Right lobe of liver (tissue), 4 donors: ENCODE results near the gene PDE4C.

Source experiments
- POLR2A ChIP-seq: fragments of 450-650 bp; IDR thresholded peaks from one replicate; pipeline ENCODE4 v1.6.1; 2017; ENCODE audit warnings: antibody characterized with exemption, mild to moderate bottlenecking
- TF ChIP-seq, protein P1 (sequence below), 4 donors: fragments of 200-600 bp in 3 of 4; fragments of 450-650 bp in 1 of 4; IDR thresholded peaks; one replicate each; pipeline versions ENCODE4 v1.5.1 to v1.8.0; 2016 to 2022; ENCODE audit warnings: antibody characterized with exemption in 4 of 4, mild to moderate bottlenecking in 2 of 4
- donor health status: DM: no; HTN: no; CAD: no.
- donor health status: DM: no; HTN: no; CAD: no.
- donor health status: DM: no; HTN: yes; CAD: no.

DNA sequence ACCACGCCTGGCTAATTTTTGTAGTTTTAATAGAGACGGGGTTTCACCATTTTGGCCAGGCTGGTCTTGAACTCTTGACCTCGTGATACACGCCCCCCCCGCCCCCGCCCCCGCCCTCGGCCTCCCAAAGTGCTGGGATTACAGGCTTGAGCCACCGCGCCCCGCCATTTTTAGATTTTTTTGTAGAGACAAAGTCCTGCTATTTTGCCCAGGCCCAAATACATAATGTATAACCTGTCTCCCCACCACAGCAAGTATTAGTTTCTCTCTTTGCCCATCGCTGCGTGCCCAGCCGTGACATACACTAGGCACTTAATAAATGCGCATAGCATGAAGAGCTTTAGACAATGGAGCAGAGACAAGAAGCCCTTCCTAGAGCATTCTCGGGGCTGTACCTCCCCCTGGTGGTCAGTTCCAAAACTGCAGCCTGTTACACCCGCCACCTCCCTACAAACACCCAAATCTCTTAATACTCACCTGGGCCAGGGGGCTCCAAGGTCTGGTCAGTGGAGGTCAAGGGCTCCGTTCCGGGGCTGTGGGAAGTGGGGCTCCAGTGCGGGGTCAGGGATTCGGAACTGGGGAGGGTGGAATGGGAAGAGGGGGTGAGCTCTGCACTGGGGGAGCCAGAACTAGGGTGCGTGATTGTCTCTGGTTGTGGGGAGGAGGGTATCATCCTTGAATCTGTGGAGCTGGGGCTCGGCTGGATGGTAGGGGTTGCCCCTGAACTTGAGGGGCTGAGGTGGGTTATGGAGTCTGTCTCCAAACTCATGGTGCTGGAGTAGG is 25.5 kb upstream of the PDE4C start:
- TF ChIP-seq POLR2A: no peak
- TF ChIP-seq, protein P1, sequence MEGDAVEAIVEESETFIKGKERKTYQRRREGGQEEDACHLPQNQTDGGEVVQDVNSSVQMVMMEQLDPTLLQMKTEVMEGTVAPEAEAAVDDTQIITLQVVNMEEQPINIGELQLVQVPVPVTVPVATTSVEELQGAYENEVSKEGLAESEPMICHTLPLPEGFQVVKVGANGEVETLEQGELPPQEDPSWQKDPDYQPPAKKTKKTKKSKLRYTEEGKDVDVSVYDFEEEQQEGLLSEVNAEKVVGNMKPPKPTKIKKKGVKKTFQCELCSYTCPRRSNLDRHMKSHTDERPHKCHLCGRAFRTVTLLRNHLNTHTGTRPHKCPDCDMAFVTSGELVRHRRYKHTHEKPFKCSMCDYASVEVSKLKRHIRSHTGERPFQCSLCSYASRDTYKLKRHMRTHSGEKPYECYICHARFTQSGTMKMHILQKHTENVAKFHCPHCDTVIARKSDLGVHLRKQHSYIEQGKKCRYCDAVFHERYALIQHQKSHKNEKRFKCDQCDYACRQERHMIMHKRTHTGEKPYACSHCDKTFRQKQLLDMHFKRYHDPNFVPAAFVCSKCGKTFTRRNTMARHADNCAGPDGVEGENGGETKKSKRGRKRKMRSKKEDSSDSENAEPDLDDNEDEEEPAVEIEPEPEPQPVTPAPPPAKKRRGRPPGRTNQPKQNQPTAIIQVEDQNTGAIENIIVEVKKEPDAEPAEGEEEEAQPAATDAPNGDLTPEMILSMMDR (IDR thresholded peaks at IDR 0.05): peak; percentile 88 to 97 (median 89)
